Stimulated activated effector memory CD8-positive, alpha-beta T cell treated with anti-CD3 and anti-CD28 coated beads, Interleukin-12 subunit alpha, Interleukin-12 subunit beta, amount 100 ng/mL, for 72 hours (primary cell): ENCODE measurements around the gene TLE1.

Experiments
- ATAC-seq: fragments of 150-1000 bp; cut with Tn5 transposase; 2 replicates; pipeline ENCODE4 v1.10.0; 2021
- DNase-seq, 2 donors: peaks; one replicate each; pipeline ENCODE4 v3.0.0; 2021 to 2022; ENCODE audit warnings: low spot score in 2 of 2
- H3K27ac Mint-ChIP-seq: one replicate; pipeline ENCODE4 v1.8.0; 2022; ENCODE audit warnings: mild to moderate bottlenecking, mixed read lengths
- H3K36me3 Mint-ChIP-seq: one replicate; pipeline ENCODE4 v1.8.0; 2022; ENCODE audit warnings: mild to moderate bottlenecking, mixed read lengths
- H3K4me1 Mint-ChIP-seq: one replicate; pipeline ENCODE4 v1.8.0; 2022; ENCODE audit warnings: mixed read lengths
- H3K4me3 Mint-ChIP-seq: one replicate; pipeline ENCODE4 v1.8.0; 2022; ENCODE audit warnings: mild to moderate bottlenecking, mixed read lengths
- H3K9me3 Mint-ChIP-seq: one replicate; pipeline ENCODE4 v1.8.0; 2022; ENCODE audit warnings: mixed read lengths

Gene TLE1

GRCh38 chr9:81556923-81557322 is 132.4 kb downstream of the TLE1 start:
- no peaks in the 10 kb centered on the region for H3K36me3 Mint-ChIP-seq
- no peak for ATAC-seq
- DNase-seq: no peak
- no peak overlapping the region for H3K27ac Mint-ChIP-seq
- no peaks in the 10 kb centered on the region for H3K4me1 Mint-ChIP-seq
- no peak overlapping the region for H3K4me3 Mint-ChIP-seq
- H3K9me3 Mint-ChIP-seq: peaks cover 3% of the 10 kb centered on the region

- no peak overlapping the region for H3K27ac Mint-ChIP-seq
- H3K4me3 Mint-ChIP-seq: no peak overlapping the region
- DNase-seq: no peak
- no peaks in the 10 kb centered on the region for H3K36me3 Mint-ChIP-seq
- ATAC-seq: no peak
- no peaks in the 10 kb centered on the region for H3K4me1 Mint-ChIP-seq
- no peaks in the 10 kb centered on the region for H3K9me3 Mint-ChIP-seq
These were observed 136.8 kb downstream of the TLE1 start for GRCh38 chr9:81552581-81552991.

DNA sequence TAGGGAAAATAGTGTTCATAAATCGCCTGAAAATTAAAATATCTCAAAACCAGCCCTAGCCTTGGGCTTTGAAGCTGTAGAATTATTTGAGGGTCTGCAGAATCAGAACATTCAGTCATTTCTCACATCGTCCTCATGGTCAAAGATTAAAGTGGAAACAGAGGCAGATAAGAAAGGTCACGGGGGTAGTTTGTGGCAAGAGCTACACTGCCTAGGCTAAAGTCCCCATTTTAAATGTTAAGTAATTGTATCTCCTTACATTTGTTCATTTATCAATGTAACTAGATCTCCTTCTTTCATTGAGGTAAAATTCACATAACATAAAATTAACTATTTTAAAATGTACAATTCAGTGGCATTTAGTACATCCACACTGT is 139.2 kb downstream of the TLE1 start:
- Mint-ChIP-seq H3K4me1 (no peaks in the 10 kb centered on the region), H3K27ac (no peak overlapping the region)
- ATAC-seq: no peak

GRCh38 chr9:81549500-81550206 is 139.7 kb downstream of the TLE1 start:
- no peaks in the 10 kb centered on the region for H3K36me3 Mint-ChIP-seq
- H3K4me1 Mint-ChIP-seq: no peaks in the 10 kb centered on the region
- no peak for ATAC-seq
- no peak for DNase-seq
- no peak overlapping the region for H3K4me3 Mint-ChIP-seq
- H3K9me3 Mint-ChIP-seq: no peaks in the 10 kb centered on the region
- H3K27ac Mint-ChIP-seq: no peak overlapping the region

More for the DNA sequence above, 139.2 kb downstream of the TLE1 start:
- DNase-seq: no peak
- Mint-ChIP-seq H3K9me3 (no peaks in the 10 kb centered on the region), H3K4me3 (no peak overlapping the region), H3K36me3 (no peaks in the 10 kb centered on the region)

DNA sequence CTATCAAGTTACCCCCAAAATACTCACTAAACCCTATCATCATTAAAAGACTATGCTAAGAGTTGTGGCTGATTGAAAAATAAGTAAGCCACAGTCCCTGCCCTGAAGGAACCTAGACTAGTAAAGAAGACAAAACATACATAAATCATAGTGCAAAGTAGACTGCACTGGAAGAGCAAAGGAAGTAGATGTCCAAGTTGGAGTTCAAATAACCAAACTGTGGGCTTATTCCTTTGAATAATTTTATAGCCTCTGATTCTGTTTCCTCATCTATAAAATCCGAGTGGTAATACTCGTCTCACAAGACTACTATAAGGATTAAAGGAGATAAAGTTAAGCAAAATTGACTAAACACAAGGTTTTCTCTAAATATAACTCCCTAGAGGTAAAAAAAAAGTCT is 140.4 kb downstream of the TLE1 start:
- Mint-ChIP-seq H3K27ac (no peak overlapping the region), H3K36me3 (no peaks in the 10 kb centered on the region), H3K4me3 (no peak overlapping the region), H3K4me1 (no peaks in the 10 kb centered on the region), H3K9me3 (no peaks in the 10 kb centered on the region)
- DNase-seq (no peak), ATAC-seq (no peak)

- no peak for DNase-seq
- H3K36me3 Mint-ChIP-seq: no peaks in the 10 kb centered on the region
- no peaks in the 10 kb centered on the region for H3K4me1 Mint-ChIP-seq
- H3K9me3 Mint-ChIP-seq: no peaks in the 10 kb centered on the region
- ATAC-seq: no peak
- H3K27ac Mint-ChIP-seq: no peak overlapping the region
- no peak overlapping the region for H3K4me3 Mint-ChIP-seq
These were observed 142.9 kb downstream of the TLE1 start for GRCh38 chr9:81546489-81546888.

DNA sequence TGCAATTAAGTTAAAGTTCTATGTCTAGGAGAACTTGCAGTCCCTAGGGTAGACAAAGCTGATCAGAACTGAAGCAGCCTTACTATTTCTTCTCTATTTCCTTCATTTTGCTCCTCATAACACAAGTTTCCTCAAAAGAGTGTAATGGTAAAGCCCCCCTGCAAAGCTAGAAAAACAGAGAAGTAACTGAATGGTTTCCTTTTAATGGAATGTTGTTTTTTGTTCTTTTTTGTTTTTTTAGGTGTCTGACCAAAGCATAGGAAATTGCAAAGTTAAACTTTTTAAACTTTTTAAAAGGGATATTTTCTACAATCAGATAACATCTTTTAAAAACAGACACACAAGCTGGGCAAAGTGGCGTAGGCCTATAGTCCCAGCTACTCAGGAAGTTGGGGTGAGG is 145.7 kb downstream of the TLE1 start:
- no peaks in the 10 kb centered on the region for H3K36me3 Mint-ChIP-seq
- no peak overlapping the region for H3K27ac Mint-ChIP-seq
- ATAC-seq: no peak

GRCh38 chr9:81542118-81542889 is 147.0 kb downstream of the TLE1 start:
- Mint-ChIP-seq H3K4me1 (no peaks in the 10 kb centered on the region), H3K36me3 (no peaks in the 10 kb centered on the region), H3K27ac (no peak overlapping the region), H3K9me3 (no peaks in the 10 kb centered on the region), H3K4me3 (no peak overlapping the region)
- no peak for DNase-seq
- ATAC-seq: no peak

More for the DNA sequence above, 145.7 kb downstream of the TLE1 start:
- Mint-ChIP-seq H3K4me1 (no peaks in the 10 kb centered on the region), H3K4me3 (no peak overlapping the region), H3K9me3 (no peaks in the 10 kb centered on the region)
- no peak for DNase-seq

- Mint-ChIP-seq H3K9me3 (no peaks in the 10 kb centered on the region), H3K4me3 (no peak overlapping the region), H3K36me3 (no peaks in the 10 kb centered on the region), H3K4me1 (no peaks in the 10 kb centered on the region), H3K27ac (no peak overlapping the region)
- ATAC-seq (no peak), DNase-seq (no peak)
These were observed 149.1 kb downstream of the TLE1 start for GRCh38 chr9:81540142-81540710.

DNA sequence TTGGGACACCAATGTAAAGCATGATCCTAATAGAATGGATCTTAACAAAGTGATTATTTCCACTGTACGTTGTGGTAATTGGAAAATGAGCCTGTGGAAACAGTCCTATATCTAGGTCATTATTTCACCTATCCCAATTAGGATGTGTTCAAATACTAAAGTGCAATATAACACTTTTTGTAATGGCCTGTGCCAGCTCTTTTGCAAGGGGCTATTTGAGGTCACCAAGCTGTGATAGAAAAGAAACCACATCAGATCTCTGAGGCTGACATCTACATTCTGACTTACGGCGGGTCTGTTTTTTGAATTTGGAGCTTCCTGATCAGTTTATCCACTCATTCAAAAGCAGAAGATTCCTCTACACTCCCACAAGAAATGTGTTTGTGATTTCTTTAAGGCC is 150.0 kb downstream of the TLE1 start:
- H3K4me3 Mint-ChIP-seq: no peak overlapping the region

DNA sequence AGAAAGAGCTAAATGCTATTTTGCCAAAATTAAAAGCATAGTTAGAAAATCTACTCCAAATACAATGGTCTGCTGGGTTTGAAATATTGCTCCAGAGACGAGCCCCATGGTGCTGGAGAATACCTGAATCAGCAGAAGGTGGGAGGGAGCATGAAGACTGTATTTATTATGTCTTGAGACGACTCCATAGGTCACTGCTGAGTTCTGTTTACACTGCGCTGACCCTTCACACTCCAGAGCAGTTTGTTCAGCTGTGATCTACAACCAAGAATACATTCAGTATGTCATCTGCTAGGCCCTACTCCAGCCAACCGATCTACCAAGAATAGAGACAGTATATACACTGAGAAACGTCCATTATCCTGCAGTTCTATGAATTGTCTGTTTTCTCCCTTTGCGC is 150.5 kb downstream of the TLE1 start:
- ATAC-seq (no peak), DNase-seq (no peak)
- H3K4me3 Mint-ChIP-seq: no peak overlapping the region
- no peaks in the 10 kb centered on the region for H3K4me1 Mint-ChIP-seq
- H3K9me3 Mint-ChIP-seq: no peaks in the 10 kb centered on the region
- no peak overlapping the region for H3K27ac Mint-ChIP-seq
- no peaks in the 10 kb centered on the region for H3K36me3 Mint-ChIP-seq

More for the DNA sequence above, 150.0 kb downstream of the TLE1 start:
- no peaks in the 10 kb centered on the region for H3K9me3 Mint-ChIP-seq
- H3K27ac Mint-ChIP-seq: no peak overlapping the region
- H3K36me3 Mint-ChIP-seq: no peaks in the 10 kb centered on the region
- H3K4me1 Mint-ChIP-seq: no peaks in the 10 kb centered on the region
- DNase-seq (no peak), ATAC-seq (no peak)

DNA sequence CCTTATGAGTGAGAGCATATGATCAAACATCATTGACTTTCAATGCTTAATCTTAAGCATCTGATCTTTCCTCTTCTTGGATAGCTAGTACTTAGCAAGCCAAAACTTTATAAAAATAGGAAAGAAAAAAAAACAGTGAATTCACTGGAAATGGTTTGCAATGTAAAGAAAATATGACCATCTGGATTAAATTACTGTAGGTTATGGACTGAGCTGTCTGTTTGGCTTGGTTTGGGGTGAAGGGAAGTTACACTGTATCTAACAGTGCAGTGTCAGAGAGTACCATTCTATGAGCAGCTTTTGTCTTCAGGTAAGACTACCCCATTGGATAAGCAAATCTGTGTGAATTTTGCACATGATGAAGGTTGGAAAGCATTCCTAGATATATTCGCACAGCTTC is 151.4 kb downstream of the TLE1 start:
- H3K27ac Mint-ChIP-seq: no peak overlapping the region

GRCh38 chr9:81536242-81537025 is 152.9 kb downstream of the TLE1 start:
- no peak for DNase-seq

More for the DNA sequence above, 151.4 kb downstream of the TLE1 start:
- H3K4me3 Mint-ChIP-seq: no peak overlapping the region
- no peaks in the 10 kb centered on the region for H3K9me3 Mint-ChIP-seq
- ATAC-seq (no peak), DNase-seq (no peak)
- H3K4me1 Mint-ChIP-seq: no peaks in the 10 kb centered on the region
- H3K36me3 Mint-ChIP-seq: no peaks in the 10 kb centered on the region

GRCh38 chr9:81535542-81536241 is 153.7 kb downstream of the TLE1 start:
- Mint-ChIP-seq H3K36me3 (no peaks in the 10 kb centered on the region), H3K9me3 (no peaks in the 10 kb centered on the region), H3K27ac (no peak overlapping the region), H3K4me1 (no peaks in the 10 kb centered on the region), H3K4me3 (no peak overlapping the region)
- ATAC-seq (no peak), DNase-seq (no peak)

More at GRCh38 chr9:81536242-81537025, 152.9 kb downstream of the TLE1 start:
- Mint-ChIP-seq H3K4me1 (no peaks in the 10 kb centered on the region), H3K9me3 (no peaks in the 10 kb centered on the region), H3K36me3 (no peaks in the 10 kb centered on the region), H3K27ac (no peak overlapping the region), H3K4me3 (no peak overlapping the region)
- no peak for ATAC-seq
